ENCODE data around the gene SLC66A1. TPM values are rescaled to one million over a fixed set of nuclear protein-coding genes. Genes with fewer than 3 reads are reported as not detected.

SLC66A1 gene
- total RNA-seq, 2 experiments from 2014 or later, result 2.3 to 3.7 TPM

DNA sequence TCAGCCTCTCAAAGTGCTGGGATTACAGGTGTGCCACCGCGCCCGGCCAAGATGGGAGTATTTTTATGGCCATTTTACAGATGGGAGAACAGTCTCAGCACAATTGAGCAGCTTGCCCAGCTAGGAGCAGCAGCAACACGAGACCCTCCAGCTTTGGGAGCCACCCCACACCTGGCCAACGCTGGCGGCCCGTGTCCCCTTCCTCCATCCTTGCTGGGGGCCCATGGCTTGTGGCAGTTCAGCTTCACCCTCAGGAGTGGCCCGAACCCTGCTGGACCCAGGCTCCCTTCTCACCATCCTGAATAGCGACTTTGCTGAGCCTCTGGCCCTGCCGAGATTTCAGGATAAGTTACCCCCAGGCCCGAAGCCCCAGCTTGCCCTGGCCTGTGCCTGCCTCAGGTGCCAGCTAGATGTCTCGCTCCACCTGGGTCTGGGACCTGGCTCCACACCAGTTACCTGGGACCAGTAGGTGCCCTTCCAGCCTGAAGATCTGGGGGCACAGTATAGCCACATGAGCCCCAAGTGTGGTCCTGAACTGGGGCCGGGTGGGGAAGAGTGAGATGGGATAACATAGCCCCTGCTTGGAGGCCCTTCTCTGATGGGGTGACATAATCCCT is 19.2 kb downstream of the SLC66A1 start:
- no peaks in the 10 kb centered on the region for H3K4me1 ChIP-seq (ENCODE audit: insufficient read depth, low read length)
- TF ChIP-seq, protein P1, sequence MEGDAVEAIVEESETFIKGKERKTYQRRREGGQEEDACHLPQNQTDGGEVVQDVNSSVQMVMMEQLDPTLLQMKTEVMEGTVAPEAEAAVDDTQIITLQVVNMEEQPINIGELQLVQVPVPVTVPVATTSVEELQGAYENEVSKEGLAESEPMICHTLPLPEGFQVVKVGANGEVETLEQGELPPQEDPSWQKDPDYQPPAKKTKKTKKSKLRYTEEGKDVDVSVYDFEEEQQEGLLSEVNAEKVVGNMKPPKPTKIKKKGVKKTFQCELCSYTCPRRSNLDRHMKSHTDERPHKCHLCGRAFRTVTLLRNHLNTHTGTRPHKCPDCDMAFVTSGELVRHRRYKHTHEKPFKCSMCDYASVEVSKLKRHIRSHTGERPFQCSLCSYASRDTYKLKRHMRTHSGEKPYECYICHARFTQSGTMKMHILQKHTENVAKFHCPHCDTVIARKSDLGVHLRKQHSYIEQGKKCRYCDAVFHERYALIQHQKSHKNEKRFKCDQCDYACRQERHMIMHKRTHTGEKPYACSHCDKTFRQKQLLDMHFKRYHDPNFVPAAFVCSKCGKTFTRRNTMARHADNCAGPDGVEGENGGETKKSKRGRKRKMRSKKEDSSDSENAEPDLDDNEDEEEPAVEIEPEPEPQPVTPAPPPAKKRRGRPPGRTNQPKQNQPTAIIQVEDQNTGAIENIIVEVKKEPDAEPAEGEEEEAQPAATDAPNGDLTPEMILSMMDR (IDR thresholded peaks at IDR 0.05), result no peak
- H3K4me3 ChIP-seq (ENCODE audit: low read length), result no peak overlapping the region
- no peaks in the 10 kb centered on the region for H3K27me3 Mint-ChIP-seq
- H3K36me3 ChIP-seq (ENCODE audit: insufficient read depth, low read length), result peaks cover 3% of the 10 kb centered on the region
- H3K36me3 Mint-ChIP-seq (ENCODE audit: low read depth), result no peaks in the 10 kb centered on the region
- H3K4me1 Mint-ChIP-seq (ENCODE audit: low read depth), result no peaks in the 10 kb centered on the region
- no peaks in the 10 kb centered on the region for H3K27me3 ChIP-seq (ENCODE audit: control insufficient read depth in 1 of 2, insufficient read depth in 2 of 2, low read length in 2 of 2)
- H3K27ac Mint-ChIP-seq, result no peak overlapping the region
- ChIA-PET POLR2A (interaction anchor here (0.9 kb wide), 2 partner anchors 16 to 328 kb away, joined by 3 read pairs; no protein-coding TSS in a partner anchor), CTCF (no interaction called here)
- H3K9me3 ChIP-seq (ENCODE audit: control insufficient read depth in 1 of 2, insufficient read depth in 1 of 2, low read length in 2 of 2), result no peaks in the 10 kb centered on the region
- DNase-seq (no peak), ATAC-seq (ENCODE audit: poor library complexity) (no peak)
- no peak overlapping the region for H3K27ac ChIP-seq (ENCODE audit: low read depth in 1 of 2, low read length in 2 of 2)
- no peak overlapping the region for H3K4me3 Mint-ChIP-seq
- no peaks in the 10 kb centered on the region for H3K9me3 Mint-ChIP-seq
- intact Hi-C loops (cut with DNase I, micrococcal nuclease), result no loop called here

DNA sequence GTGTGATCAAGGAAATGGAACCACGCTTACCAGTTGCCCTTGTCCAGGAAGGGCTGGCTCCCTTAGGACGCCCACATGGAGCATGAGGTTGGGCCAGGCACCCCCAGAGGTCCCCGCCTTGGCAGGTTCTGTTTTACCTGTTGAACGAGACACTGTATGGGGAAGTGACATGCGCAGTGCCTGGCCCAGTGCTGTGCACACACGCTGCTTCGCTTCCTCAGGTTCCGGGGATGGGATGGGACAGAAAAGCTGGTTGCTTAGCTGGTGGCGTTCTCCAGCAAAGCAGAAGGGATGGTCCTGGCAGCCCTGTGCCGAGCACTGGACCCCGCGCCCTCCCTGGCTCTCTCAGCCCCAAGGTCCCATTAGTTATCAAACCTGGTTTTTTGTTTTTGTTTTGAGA is 20.7 kb downstream of the SLC66A1 start:
- intact Hi-C loops (cut with DNase I, micrococcal nuclease), result no loop called here
- ATAC-seq (ENCODE audit: poor library complexity), result no peak
- Mint-ChIP-seq H3K27me3 (no peaks in the 10 kb centered on the region), H3K4me1 (ENCODE audit: low read depth) (no peaks in the 10 kb centered on the region), H3K27ac (no peak overlapping the region), H3K9me3 (no peaks in the 10 kb centered on the region), H3K4me3 (no peak overlapping the region), H3K36me3 (ENCODE audit: low read depth) (peaks cover 7% of the 10 kb centered on the region)
- CTCF ChIA-PET, result no interaction called here
- no peaks in the 10 kb centered on the region for H3K27me3 ChIP-seq (ENCODE audit: control insufficient read depth in 1 of 2, insufficient read depth in 2 of 2, low read length in 2 of 2)
- H3K4me3 ChIP-seq (ENCODE audit: low read length), result no peak overlapping the region
- no peaks in the 10 kb centered on the region for H3K36me3 ChIP-seq (ENCODE audit: insufficient read depth, low read length)
- no peaks in the 10 kb centered on the region for H3K9me3 ChIP-seq (ENCODE audit: control insufficient read depth in 1 of 2, insufficient read depth in 1 of 2, low read length in 2 of 2)
- no peak for DNase-seq
- H3K4me1 ChIP-seq (ENCODE audit: insufficient read depth, low read length), result no peaks in the 10 kb centered on the region
- no peak overlapping the region for H3K27ac ChIP-seq (ENCODE audit: low read depth in 1 of 2, low read length in 2 of 2)
- POLR2A ChIA-PET, result no interaction called here
- TF ChIP-seq, protein P1 (IDR thresholded peaks at IDR 0.05), result no peak

DNA sequence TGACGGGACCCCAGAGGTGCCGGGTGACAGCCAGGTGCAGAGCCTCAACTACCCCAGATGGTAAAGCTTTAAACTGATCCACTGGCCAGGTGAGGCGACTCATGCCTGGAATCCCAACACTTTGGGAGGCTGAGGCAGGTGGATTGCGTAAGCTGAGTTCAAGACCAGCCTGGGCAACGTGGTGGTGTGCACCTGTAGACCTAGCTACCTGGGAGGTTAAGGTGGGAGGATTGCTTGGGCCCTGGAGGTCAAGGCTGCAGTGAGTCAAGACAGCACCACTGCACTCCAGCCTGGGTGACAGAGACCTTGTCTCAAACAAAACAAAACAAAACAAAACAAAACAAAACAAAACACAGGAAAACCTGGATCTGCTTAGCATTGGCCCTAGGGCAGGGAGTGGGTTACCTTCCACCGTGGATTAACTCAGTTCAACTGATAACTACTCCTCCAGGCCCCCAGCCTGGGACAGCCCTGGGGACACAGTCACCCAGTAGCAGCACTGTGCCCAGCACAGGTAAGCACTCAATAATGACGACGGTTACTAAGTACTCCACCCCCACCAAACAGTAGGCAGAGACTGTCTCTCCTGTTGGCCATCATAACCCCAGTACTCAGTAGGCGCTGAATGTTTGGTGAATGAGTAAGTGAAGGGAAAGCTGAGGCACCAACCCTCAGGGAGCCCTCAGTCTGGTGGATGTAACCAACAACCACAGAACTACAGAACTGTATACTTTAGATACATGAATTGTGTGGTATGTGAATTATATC is 21.6 kb downstream of the SLC66A1 start:
- Histone ChIP-seq H3K27me3 (ENCODE audit: control insufficient read depth in 1 of 2, insufficient read depth in 2 of 2, low read length in 2 of 2) (no peaks in the 10 kb centered on the region), H3K36me3 (ENCODE audit: insufficient read depth, low read length) (peaks cover 6% of the 10 kb centered on the region), H3K4me3 (ENCODE audit: low read length) (no peak overlapping the region), H3K27ac (ENCODE audit: low read depth in 1 of 2, low read length in 2 of 2) (no peak overlapping the region), H3K4me1 (ENCODE audit: insufficient read depth, low read length) (no peaks in the 10 kb centered on the region), H3K9me3 (ENCODE audit: control insufficient read depth in 1 of 2, insufficient read depth in 1 of 2, low read length in 2 of 2) (no peaks in the 10 kb centered on the region)
- ChIA-PET POLR2A (no interaction called here), CTCF (no interaction called here)
- intact Hi-C loops (cut with DNase I, micrococcal nuclease), result no loop called here
- Mint-ChIP-seq H3K9me3 (no peaks in the 10 kb centered on the region), H3K4me3 (no peak overlapping the region), H3K36me3 (ENCODE audit: low read depth) (peaks cover 15% of the 10 kb centered on the region), H3K4me1 (ENCODE audit: low read depth) (no peaks in the 10 kb centered on the region), H3K27me3 (no peaks in the 10 kb centered on the region), H3K27ac (no peak overlapping the region)
- DNase-seq (no peak), ATAC-seq (ENCODE audit: poor library complexity) (no peak)
- TF ChIP-seq, protein P1 (IDR thresholded peaks at IDR 0.05), result no peak
